ENCODE measurements around the gene GDF11.

The GDF11 gene

DNA sequence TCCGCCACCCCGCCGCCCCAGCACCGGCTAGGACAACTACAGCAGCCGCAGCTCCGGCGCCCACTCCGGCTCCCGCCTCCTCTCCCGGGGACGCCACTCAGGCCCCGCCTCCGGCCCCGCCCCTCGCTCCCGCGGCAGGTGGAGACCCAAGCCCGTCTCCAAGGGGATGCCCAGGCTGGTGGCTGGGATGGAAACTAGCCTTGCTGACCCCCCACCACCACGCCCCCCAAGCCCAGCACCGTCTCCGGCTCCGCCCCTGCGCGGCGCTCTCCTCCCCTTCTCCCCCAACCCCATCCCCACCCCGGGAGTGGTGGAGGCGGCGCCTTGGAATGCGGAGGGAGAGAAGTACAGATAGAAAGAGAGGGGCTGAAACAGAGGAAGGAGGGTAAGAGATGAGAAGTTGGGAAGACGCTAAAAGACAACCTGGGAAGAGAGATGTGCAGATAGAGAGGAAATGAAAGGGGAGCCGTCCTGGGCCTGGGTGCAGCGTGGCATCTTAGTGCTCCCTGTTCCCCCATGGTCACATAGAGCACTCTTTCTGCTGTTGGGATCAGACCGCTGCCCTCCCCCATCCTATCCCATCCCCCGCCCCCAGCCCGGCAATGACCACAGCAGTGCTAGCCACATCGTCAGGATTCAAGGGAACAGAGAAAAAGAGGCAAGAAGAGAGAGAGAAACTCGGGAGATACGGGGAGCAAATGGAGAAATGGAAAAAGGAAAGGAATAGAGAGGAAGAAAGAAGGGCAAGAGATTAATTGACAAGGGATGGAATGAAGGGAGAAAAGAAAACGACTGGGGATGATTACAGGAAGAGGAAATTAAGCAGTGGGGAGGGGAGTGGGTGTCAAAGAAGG, 34.9 kb upstream of the GDF11 start, which contains the start of gene ITGA7:
Gene ITGA7 (minus strand): TSS at position 64 of the 854 bp plus-strand sequence. CDS start 222 bp downstream, outside the sequence.
- Mint-ChIP-seq H3K4me3 (peak within 1 kb of the TSS; percentile 82 to 90 (median 90)), H3K4me1 (peaks cover 79% of the 10 kb centered on the region), H3K27ac (peak within 1 kb of the TSS in 2 of 3 experiments; percentile 44 to 89), H3K27me3 (ENCODE audit: low read depth) (peaks cover 41% of the 10 kb centered on the region), H3K9me3 (no peaks in the 10 kb centered on the region), H3K36me3 (ENCODE audit: low read depth) (no peaks in the 10 kb centered on the region)
- TF ChIP-seq, protein P1, sequence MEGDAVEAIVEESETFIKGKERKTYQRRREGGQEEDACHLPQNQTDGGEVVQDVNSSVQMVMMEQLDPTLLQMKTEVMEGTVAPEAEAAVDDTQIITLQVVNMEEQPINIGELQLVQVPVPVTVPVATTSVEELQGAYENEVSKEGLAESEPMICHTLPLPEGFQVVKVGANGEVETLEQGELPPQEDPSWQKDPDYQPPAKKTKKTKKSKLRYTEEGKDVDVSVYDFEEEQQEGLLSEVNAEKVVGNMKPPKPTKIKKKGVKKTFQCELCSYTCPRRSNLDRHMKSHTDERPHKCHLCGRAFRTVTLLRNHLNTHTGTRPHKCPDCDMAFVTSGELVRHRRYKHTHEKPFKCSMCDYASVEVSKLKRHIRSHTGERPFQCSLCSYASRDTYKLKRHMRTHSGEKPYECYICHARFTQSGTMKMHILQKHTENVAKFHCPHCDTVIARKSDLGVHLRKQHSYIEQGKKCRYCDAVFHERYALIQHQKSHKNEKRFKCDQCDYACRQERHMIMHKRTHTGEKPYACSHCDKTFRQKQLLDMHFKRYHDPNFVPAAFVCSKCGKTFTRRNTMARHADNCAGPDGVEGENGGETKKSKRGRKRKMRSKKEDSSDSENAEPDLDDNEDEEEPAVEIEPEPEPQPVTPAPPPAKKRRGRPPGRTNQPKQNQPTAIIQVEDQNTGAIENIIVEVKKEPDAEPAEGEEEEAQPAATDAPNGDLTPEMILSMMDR (IDR thresholded peaks at IDR 0.05; ENCODE audit: unreplicated experiment in 3 of 3) = no peak

DNA sequence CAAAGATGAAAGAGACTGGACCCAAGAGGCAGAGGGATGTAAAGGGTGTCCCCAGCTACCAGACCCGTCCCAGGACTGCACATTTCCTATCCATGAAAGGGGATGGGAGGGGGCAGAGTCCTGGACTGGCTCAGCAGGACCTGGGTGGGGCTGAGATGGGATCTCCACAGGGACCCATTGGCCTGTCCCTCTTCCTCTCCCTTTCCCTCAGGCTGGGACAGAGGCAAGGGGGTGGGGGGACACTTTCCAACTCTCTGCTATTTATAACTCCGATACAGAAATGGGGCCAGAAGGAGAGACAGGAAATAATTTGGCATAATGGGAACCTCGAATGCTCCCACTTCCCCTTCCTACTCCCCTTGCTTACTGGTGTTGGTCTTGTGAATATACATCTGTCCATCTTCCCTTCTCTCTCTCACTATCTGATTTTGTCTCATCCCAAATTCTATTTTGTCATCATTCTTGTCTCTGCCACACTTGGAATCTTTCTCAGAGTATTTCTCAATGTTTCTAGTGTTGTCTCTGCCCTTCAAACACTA, 34.2 kb upstream of the GDF11 start:
- H3K9me3 Mint-ChIP-seq = no peaks in the 10 kb centered on the region
- H3K27ac Mint-ChIP-seq = peak overlapping the region in 2 of 3 experiments; percentile 19 to 50
- TF ChIP-seq, protein P1 (IDR thresholded peaks at IDR 0.05; ENCODE audit: unreplicated experiment in 3 of 3) = no peak
- peak overlapping the region; percentile 59 to 87 (median 82) for H3K4me3 Mint-ChIP-seq
- peaks cover 41% of the 10 kb centered on the region for H3K27me3 Mint-ChIP-seq (ENCODE audit: low read depth)
- H3K4me1 Mint-ChIP-seq = peaks cover 75% of the 10 kb centered on the region
- H3K36me3 Mint-ChIP-seq (ENCODE audit: low read depth) = no peaks in the 10 kb centered on the region

DNA sequence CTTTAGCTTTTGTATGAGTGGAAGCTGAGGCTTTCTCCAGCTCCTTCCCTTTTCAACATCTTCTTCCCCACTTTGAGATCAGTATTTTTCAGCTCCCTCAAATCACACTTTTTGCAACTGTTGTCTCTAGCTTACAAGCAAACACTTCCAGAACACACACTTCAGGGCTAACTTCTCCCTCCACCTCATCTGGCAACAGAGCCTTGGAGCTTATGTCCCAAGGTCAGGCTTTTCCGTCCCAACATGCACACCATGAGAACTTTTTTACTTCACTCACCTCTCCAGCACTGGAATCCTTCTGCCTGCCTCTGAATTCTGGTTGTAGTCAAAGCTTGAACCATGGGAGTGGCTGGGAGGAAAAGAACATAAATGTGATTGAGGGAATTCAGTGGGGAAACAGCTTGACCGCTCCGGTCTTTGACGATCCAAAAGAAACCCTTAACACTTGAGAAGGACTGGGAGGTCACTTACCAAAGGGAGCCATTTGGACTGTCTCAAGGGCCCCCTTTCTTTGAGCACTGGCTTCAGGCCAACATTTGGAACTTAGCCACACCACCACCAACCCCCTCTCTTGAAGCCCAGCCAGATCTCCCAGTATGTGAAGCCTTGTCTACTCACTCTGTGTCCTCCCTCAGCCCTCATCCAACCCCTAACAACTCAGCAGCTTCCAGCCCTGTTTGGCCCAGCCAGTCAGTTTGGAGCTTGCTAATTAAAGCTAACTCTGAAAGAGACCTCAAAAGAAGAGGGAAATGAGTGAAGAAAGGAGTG, 31.0 kb upstream of the GDF11 start:
- peaks cover 58% of the 10 kb centered on the region for H3K4me1 Mint-ChIP-seq
- H3K4me3 Mint-ChIP-seq = peak overlapping the region; percentile 26 to 75 (median 75)

DNA sequence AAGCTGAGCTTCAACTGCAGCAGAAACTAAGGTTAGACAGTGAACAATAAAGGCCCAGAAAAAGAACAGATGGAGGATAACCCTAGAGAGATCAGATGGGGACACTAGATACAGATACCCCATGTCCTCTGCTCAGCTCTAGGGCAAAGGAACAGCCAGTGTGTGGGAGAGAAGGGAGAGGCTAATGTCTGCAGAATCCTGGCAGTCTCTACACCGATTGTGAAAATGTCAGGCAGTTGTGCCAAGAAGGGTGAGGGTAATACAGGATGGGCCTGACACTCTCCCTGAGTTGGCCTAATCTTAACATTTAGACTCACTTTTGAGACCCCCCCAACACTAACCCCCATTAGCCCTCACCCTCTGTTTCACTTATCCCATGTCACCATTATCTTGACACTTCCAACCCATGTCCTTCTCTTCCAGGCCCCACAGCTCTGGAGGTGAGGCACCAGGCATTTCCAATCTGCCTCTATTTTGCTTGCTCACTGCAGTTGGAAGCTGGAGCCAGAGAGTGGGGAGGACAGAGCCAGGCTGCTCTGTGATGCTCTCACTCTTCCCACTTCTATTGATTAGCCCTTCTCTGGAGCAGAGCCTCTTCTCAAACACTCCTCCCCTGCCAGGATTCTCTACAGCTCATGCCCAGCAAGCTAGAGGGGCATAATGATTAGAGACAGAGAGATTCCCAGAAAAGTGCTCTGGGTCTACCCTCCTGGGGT, 30.1 kb upstream of the GDF11 start:
- TF ChIP-seq, protein P1 (IDR thresholded peaks at IDR 0.05; ENCODE audit: unreplicated experiment in 3 of 3) = no peak

More for the DNA sequence above, 31.0 kb upstream of the GDF11 start:
- Mint-ChIP-seq H3K9me3 (no peaks in the 10 kb centered on the region), H3K27me3 (ENCODE audit: low read depth) (peaks cover 33% of the 10 kb centered on the region), H3K36me3 (ENCODE audit: low read depth) (no peaks in the 10 kb centered on the region), H3K27ac (peak overlapping the region; percentile 89 to 92 (median 89))
- TF ChIP-seq, protein P1 (IDR thresholded peaks at IDR 0.05; ENCODE audit: unreplicated experiment in 3 of 3) = no peak

DNA sequence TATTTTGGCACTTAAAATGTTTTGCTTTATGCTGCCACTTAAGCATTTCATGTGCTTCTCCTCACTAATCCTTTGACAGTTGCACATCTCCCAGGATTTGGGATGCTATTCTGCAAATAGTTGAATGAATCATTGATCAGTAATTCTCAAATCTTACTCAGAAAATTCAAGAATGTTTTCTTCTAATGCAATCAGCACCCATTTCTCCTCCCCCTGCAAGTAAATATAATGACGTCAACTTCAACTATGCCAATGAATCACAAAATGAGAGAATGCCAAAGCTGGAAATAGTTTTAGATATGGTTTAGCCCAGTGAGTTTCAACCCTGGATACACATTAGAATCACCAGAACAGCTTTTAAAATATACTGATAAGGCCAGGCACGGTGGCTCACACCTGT, 29.2 kb upstream of the GDF11 start:
- H3K4me3 Mint-ChIP-seq = peak overlapping the region; percentile 40 to 62 (median 47)
- no peaks in the 10 kb centered on the region for H3K36me3 Mint-ChIP-seq (ENCODE audit: low read depth)
- H3K9me3 Mint-ChIP-seq = no peaks in the 10 kb centered on the region
- peaks cover 63% of the 10 kb centered on the region for H3K4me1 Mint-ChIP-seq
- peaks cover 24% of the 10 kb centered on the region for H3K27me3 Mint-ChIP-seq (ENCODE audit: low read depth)
- H3K27ac Mint-ChIP-seq = peak overlapping the region in 1 of 3 experiments; percentile 13
- TF ChIP-seq, protein P1 (IDR thresholded peaks at IDR 0.05; ENCODE audit: unreplicated experiment in 3 of 3) = no peak

More for the DNA sequence above, 30.1 kb upstream of the GDF11 start:
- H3K4me1 Mint-ChIP-seq = peaks cover 63% of the 10 kb centered on the region
- peak overlapping the region; percentile 1 to 75 (median 75) for H3K4me3 Mint-ChIP-seq
- peaks cover 31% of the 10 kb centered on the region for H3K27me3 Mint-ChIP-seq (ENCODE audit: low read depth)
- H3K27ac Mint-ChIP-seq = peak overlapping the region; percentile 89 to 92 (median 89)
- H3K36me3 Mint-ChIP-seq (ENCODE audit: low read depth) = no peaks in the 10 kb centered on the region
- H3K9me3 Mint-ChIP-seq = no peaks in the 10 kb centered on the region

Data from nephron (organoid).